Measurements from ENCODE around the gene CREG2.
"Not testable (repeated sequence)": the region's sequence is repeated elsewhere in the genome, so short reads cannot be mapped to it uniquely, and the experiment has no call there.

Gene CREG2

GRCh38 chr2:101371636-101372035 is 15.7 kb downstream of the CREG2 start:
- DNase-seq = no peak

- no peak for DNase-seq
Observed at GRCh38 chr2:101369100-101369499, 18.2 kb downstream of the CREG2 start.

DNA sequence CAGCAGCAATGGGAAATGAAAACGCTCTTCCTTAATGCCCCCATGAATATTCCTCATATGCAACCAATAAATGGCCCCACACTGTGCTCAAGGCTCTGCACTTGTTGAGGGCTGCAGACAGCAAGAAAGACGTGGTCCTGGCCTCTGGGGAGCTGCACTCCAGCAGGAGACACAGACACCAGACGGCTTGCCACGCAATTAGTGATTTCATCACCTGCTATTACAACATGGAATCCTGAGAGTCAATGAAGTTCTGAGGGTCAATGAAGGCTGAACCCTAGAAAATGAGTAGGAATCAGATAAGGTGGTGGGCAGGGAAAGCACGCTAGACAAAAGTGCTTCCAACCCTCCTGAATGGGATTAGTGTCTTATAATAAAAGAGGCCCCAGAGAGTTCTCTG is 18.9 kb downstream of the CREG2 start:
- DNase-seq = no peak

GRCh38 chr2:101367508-101367907 is 19.8 kb downstream of the CREG2 start:
- DNase-seq = no peak

GRCh38 chr2:101364878-101365277 is 22.4 kb downstream of the CREG2 start:
- no peak for DNase-seq

GRCh38 chr2:101362777-101363176 is 24.5 kb downstream of the CREG2 start:
- no peak for DNase-seq

DNA sequence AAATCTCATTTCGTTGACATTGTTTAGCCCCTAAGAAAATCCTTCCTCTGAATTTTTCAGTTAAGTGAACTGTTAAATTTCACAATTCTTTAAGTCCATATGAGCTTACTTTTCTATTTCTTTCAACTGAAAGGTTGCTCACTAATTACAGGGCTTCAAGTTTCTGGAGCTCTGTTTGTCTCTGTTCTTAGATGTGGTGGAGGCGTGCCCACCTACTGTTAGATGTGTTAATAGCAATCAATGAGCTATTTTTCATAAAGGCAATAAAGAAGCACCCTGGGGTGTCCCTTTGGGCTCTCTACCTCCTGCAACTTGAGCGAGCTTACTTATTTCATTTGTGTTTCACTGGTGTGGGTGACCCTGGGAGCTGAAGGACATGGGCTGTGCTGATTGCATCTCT is 25.0 kb downstream of the CREG2 start:
- DNase-seq = no peak

DNA sequence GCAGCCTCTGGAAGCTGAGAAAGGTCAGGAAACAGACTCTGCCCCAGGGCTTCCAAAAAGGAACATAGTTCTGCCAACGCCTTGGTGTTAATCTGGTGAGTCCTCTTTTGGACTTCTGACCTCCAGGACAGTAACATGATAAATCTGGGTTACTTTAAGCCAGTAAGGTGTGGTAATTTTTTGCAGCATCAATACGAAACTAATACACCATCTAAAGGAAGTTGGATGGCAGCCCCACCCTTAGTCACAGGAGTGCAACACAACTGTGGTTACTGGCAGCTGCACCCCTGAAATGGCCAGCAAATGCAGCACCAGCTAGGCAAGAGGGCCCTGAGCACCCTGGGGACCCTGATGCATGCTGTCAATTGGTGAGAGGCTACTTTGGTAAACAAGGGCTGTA is 25.8 kb downstream of the CREG2 start:
- DNase-seq = no peak

GRCh38 chr2:101361121-101361520 is 26.2 kb downstream of the CREG2 start:
- DNase-seq = no peak

DNA sequence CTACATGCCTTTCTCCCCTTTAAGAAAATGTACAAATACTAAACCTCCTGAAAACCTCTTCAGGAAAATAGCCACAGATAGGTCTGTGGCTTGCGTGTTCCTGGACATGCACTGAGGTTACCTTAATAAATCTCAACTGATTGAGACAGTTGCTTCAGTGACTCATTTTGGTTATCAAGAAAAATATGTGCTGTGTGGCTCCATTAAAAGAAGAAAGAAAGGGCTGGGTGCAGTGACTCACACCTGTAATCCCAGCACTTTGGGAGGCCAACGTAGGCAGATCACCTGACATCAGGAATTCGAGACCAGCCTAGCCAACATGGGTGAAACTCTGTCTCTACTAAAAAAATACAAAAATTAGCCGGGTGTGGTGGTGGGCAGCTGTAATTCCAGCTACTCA is 27.1 kb downstream of the CREG2 start:
- DNase-seq = no peak

DNA sequence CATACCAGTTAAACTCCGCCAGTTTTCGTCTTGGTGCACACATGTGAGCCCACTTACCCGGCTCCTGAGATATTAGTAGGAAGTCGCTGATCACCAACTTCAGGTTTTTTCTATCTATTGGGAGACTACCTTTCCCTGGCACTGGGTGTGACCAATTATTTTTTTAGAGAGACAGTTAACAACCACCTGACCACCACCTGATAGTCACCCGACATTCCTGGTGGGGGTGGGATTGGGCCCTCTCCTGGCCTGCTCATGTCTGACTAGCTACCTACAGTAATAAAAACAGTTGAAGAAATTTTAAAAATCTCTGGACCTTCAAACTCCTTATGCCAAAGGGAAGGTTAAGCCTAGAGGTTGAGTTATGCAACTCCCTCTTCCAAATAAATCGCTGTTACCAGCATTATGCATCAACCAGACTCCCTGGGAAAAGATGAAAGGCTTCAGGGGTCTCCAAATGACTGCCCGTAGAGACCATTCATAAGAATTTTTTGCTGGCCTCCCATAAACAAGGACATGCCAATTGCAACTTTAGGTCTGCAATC is 27.8 kb downstream of the CREG2 start:
- DNase-seq = no peak

DNA sequence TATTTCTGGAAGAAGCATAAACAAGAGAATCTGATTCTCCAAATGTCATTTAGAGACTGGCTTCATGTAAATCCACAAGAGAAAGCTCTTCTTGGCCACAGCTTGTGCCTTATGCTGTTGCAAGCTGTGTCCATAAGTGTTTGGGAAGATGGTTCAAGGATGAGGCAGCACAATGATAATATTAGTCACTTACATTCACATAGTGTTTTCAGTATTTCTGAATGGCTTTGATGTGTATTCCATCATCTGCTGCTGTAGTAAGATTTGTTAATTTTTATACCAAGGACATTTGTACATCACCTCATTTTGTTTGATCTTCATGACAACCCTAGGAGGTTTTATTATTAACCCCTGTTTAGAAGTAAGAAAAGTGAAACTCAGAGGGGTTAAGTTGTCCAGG is 29.9 kb downstream of the CREG2 start:
- DNase-seq = no peak

DNA sequence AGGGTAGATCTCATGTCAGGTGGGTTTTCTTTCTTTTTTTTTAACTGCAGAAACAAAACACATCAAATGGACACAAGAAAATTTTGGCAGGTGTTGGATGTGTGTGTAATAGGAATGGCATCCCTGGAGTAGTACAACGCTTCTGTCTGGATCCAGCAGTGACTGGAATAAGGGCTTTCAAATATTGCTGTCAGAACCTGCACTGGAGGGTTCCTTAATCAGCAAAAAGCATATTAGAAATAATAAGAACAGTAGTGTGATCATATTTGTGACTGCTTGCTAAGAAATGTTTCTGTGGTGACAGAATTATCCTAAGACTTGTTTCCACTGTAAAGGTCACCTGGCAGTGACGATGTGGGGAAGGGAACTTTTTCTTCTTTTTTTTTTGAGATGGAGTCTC is 30.8 kb downstream of the CREG2 start:
- no peak for DNase-seq

DNA sequence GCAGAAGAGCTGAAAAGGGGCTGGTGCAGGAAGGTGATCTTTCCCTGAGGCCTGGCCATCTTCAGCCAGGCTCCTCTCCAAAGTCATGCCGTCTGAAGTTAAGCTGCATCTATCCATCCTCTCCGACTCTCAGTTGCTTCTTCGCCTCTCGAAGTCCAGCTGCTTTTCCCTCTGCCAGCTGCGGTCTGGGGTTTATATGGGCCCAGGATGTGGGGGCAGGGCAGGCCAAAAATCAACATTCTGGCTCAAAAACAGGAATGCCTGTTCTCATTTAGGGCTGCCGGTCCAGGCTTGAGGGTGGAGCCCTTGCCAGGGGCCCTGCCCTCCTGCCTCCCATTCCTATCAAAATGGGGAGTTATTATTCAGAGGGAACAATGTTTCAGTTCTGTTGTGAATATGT is 31.2 kb downstream of the CREG2 start:
- DNase-seq = no peak

DNA sequence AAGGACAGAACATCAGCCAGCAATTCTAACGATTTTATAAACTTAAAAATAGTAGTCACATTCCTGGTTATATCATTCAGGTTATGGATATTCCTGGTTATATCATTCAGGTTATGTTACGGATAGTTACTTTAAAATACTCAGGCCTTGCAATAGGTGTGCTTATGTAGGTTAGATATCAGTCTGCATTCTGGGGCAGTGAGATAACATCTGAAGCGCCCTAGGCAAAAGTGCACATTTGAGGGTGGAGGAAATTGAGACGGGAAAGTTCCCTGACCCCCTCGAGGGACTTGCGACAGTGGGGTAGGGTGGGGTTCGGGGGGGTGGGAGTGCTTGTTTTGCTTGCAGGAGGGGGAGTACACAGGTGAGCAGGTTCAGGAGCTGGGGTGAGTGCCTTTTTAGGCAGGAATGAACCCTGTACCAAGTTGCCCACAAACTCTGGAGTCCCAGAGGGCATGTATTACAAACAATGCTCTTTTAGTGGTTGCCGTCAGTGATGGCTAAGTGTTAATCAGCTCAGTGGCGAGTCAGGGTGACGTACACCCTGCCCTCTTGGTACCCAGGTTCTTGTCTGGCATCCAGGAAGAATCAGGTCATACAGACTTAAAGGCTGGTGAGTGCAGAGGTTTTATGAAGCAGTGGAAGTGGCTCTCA is 31.8 kb downstream of the CREG2 start:
- DNase-seq = no peak

DNA sequence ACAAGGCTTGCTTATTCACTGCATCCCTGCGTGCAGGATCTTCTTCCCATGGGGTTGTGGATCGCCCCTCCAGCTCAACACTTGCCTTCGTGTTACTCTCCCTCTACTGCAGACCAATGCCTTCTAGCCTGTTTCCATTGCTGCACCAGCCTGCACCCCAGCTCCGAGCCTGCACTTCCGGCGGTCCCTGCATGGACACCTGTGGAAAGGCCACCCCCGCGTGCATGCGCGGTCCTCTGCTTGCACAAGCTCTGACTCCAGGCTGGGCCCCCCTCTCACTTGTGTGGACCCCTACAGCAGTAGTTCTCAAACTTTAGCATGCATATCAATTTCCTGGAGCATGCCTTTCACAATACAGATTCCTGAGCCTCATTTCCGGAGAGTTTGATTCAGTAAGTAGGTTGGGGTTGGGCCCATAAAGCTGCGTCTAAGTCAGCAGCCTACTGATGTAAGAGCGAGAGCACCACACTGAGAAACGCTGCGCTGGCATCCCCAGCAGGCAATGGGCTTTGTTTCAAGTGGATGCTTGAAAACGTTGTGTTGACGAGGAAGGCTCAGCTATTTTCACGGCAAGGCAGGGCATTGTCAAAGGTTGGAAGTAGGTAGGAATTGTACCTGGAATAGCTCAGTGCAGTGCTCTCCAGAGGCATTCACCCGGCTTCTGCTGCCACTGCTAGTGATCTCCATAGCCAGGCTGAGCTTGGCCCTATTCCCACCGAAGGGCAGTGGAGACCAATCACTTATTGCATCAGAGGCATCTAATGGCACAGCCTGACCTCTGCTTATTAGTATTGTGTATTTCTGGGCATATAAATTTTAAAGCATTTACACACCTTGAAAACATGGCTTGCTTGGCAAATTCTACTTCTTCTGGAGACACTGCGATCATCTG is 32.6 kb downstream of the CREG2 start:
- no peak for DNase-seq

GRCh38 chr2:101352631-101353030 is 34.7 kb downstream of the CREG2 start:
- DNase-seq = not testable (repeated sequence)

DNA sequence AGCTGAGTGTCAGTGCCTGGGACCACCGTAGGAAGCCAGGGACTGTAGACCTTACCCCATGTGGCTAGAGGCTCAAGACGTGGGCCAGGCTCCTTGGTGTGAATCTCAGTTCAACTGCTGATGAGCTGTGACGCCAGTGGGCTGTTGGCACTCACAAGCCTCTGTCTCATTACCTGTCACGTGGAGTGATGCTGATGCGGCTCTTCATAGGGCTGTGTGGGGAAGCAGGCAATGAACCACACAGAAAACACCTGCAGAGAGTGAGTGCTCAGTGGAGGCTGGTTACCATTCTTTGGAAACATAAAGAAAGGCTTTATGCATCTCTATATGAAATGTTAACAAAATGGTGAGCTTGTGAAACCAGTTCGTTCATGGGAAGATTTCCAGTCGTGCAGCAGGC is 36.1 kb downstream of the CREG2 start:
- DNase-seq = no peak

DNA sequence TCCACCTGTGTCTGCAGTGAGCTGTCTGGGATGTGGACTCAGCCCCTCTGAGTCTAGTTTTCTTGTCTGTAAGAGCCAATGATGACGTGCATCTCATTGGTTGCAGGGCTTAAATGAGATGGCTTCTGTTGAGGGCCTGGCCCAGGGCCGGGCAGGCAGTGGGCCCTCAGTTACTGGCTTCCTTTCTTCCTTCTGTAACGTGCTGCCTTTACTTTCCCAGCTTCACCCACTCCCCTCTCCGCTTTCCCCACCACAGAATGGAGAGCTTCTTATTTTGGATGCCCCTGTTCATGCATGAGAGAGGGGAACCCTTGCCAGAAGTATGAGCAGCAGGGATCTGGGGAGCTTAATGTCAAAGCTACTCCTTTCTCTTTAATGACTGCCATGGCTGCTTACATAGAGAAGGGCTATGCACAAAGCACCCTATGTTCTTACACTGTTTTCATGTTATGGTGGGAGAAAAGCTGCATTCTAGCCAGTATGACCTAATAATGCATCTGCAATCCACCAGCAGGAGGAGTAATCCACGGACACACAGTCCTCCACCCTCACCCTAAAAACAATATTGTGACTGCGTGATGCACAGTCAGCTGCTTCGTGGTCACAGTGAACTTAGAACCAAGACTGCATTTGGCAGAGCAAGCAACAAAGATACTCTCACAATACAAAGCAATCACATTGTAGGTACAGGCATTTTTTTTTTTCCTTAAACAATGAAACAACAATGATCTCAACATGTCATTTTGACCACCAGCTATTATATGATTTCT is 37.2 kb downstream of the CREG2 start:
- no peak for DNase-seq

DNA sequence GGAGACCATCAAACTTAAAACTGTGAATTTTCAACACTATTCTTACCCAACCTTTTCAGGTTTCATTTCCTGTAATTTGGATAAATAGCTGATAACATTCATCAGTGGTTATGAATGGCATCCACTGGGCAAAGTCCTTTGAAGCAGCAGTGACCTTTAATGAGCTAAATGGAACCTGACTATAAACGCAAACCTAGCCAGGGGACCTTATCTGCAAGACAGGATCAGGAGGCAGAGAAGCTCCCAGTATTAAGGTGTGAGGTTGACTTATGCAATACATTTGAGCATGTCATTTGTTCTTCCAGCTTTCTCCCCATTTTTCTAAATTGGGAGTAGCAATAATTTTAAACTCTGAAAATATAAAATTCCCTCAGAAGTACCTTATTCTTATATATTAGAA is 38.4 kb downstream of the CREG2 start:
- DNase-seq = no peak

DNA sequence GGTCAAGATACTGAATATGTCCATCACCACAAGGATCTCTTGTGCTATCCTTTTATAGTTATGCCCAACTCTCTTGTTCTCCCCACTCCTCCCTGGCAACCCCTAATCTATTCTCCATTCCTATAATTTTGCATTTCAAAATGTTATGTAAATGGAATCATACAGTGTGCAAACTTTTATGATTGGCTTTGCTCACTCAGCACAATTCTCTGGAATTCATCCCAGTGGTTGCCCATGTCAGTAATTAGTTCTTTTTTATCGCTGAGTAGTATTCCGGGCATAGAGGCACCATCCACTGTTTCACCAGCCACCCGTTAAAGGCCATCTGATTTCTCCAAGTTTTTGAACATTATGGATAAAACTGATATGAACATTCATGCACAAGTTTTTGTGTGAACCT is 40.4 kb downstream of the CREG2 start:
- no peak for DNase-seq

GRCh38 chr2:101344137-101344536 is 43.2 kb downstream of the CREG2 start:
- no peak for DNase-seq

GRCh38 chr2:101342625-101343008 is 44.7 kb downstream of the CREG2 start:
- no peak for DNase-seq
